GM10847 (cell line): ENCODE data around the gene ITGA8.

Experiments used
- POLR2A ChIP-seq: IDR thresholded peaks from 2 replicates; pipeline ENCODE4 v1.6.1; 2011; ENCODE audit not compliant: insufficient read length; ENCODE audit errors: extremely low read depth

Gene ITGA8

GRCh38 chr10:15518250-15518649 is 201.5 kb downstream of the ITGA8 start:
- TF ChIP-seq POLR2A, result no peak

- no peak for TF ChIP-seq POLR2A
Observed at GRCh38 chr10:15516256-15517085, 203.3 kb downstream of the ITGA8 start.

- no peak for TF ChIP-seq POLR2A
Observed at GRCh38 chr10:15515202-15515601, 204.5 kb downstream of the ITGA8 start.

DNA sequence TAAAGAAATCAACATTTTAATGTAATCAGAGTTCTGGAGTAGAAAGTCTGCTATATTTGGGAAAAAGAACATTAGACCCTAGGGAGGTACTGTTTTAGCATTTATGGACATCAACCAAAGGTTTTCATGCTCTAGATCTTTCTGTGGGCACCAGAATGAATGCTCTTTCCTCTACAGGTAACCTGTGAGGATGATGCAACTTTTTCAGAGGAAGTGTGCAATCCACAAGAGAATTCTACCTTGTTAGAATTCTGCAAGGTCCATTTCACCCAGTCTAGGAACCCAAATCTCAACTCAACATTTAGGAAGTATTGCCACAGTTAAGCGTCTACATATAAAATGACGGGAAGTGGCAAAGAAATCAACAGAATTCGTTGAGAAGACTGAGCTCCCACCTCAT is 208.8 kb downstream of the ITGA8 start:
- no peak for TF ChIP-seq POLR2A

DNA sequence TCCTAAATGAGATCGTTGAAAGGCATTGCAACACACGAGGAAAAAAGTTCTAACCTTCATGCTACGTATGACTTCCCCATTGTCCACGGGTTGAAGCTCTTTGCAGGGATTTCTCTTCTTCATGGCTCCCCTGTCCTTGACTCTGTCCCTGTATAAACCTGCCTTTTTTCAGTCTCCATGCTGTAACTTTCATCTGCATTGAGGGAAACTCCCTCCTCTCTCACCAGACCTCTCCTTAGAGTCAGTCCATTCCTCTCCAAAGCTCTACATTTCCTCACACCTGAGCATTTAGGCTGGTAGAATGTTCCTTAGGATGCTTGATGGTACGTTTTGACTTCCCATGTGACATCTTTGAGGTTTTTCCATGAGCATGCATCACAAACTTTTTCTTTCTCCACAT is 214.4 kb downstream of the ITGA8 start:
- TF ChIP-seq POLR2A, result no peak

DNA sequence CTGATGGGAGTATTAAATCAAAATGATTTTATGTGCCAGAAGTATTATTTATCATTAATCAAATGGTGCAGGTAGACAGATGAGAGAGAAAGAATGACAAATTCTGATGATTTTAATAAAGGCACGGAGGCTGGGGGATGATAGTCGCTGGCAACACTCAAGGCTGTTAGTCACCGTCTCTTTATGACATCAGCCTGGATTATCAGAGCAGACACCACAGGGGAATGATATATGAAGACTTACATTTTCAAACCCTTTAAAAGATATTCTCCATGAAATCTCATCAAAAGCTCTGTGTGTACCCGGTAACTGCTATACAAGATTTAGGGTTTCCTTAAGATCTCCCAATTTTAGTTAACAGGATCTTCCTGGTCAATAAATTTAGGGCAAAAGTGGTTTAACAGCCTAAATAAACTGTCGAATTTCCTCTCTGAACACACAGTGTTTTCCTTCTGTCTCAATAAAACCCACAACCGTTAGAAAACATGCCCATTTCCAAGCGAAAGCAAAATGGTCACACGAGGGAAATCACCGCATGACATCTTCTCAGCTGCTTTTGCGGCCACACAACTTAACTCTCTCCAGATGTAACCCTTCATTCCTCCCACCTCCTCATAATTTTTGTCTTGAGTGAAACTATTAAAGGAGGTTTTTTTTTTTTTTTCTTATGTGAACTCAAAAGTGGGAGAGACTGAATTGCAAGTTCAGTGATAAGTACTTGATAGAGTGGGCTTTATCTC is 215.5 kb downstream of the ITGA8 start:
- TF ChIP-seq POLR2A, result no peak

DNA sequence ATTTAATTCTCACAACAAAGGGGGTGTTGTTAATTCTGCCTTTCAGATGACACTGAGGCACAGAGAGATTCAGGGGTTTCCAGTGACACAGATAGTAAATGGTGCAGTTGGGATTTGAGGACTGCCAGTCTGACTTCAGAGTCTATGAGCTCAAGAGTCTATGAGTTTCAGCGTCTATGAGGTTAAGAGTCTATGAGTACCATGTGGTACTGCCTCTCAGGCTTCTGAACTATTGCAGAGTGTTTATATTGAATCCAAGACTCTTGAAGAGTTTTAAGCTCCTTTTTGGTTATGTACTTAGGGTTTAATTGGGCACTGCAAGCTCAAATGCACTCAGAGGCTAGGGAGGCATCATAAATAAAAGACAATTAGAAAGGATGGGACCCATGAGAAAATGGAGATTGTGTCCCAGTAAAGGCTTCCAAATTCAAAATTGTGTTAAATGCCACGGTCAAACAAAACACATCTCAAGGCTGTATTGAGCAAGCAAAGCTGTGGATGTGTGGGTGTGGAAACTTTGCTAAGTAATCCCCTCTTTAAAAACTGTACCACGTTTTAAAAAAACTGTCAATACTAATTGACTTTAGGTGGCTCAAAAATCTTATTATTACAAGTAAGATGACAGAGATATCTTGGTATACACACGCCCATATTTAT is 224.7 kb downstream of the ITGA8 start:
- no peak for TF ChIP-seq POLR2A

- no peak for TF ChIP-seq POLR2A
Observed at GRCh38 chr10:15491856-15492642, 227.7 kb downstream of the ITGA8 start.

DNA sequence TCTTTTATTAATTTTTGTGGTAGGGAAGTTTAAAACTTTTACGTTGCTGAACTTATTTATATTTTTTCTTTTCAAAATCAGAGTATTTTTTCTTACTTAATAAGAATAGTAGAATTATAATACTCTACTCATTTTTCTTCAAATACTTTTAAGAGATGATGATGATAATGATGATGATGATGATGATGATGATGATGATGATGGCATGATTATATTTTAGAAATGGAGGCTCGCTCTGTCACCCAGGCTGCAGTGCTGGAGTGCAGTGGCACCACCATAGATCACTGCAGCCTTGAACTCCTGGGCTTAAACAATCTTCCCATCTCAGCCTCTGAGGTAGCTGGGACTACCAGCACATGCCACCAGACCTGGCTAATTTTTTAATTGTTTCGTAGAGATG is 230.3 kb downstream of the ITGA8 start:
- TF ChIP-seq POLR2A, result no peak

DNA sequence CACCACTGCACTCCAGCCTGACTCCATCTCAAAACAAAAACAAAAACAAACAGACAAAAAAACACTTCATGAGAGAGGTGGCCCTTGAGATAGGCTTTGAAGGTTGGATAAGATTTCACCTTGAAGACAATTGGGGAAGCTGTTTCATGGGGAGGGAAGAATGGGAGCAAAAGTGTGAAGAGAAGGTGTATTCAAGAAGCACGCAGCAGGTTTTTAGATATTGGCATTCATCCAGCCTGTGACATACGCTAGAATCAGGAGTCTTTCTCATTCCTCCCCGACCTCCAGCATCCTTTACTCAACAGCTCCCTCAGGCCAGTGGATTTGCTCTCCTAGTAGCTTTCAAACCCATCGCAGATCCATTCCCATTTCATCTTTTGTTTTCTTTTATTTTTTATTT is 232.3 kb downstream of the ITGA8 start:
- no peak for TF ChIP-seq POLR2A

DNA sequence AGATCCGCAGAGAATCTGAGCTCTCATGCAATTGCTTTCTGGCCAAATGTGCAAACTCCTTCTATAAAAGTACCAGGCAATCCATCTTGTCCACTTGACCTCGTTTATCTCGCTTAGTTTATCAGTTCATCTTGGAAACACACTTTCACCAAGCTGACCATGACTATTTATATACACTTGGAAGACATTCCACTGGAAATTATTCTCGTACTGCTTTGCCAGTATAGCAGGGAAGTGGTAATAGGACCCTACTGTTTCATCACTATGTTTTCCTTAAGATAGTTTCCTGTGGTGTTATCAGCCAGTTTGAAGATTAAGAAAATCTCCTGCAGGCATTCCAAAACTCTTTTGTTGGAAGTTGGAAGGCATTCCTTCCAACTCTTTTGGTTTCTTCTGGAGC is 233.3 kb downstream of the ITGA8 start:
- no peak for TF ChIP-seq POLR2A

GRCh38 chr10:15485684-15486316 is 233.9 kb downstream of the ITGA8 start:
- no peak for TF ChIP-seq POLR2A

GRCh38 chr10:15485027-15485426 is 234.7 kb downstream of the ITGA8 start:
- no peak for TF ChIP-seq POLR2A

DNA sequence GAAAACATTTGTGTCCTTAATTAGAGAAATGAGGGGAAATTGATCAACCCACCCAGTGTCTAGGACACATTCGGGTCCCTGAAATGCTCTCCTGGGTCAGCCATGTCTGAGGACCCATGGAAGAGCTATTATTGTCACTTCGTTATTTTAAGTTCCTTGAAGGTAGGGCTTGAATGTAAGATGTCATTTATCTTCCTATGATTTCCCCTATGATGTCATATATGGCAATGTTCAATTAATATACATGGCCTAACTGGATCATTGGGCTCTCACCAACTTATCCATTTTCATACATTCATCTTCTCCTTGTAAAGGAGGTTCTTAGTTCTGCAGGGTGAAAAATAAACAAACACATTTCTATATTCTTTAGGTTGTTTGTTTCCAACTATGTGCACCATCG is 235.6 kb downstream of the ITGA8 start:
- no peak for TF ChIP-seq POLR2A
